GM03348 (cell line): ENCODE results near the gene PAXX.
"Not testable (repeated sequence)": the region's sequence is repeated elsewhere in the genome, so short reads cannot be mapped to it uniquely, and the experiment has no call there.

ENCODE experiments used
- DNase-seq: peaks from one replicate; pipeline ENCODE4 v3.0.0; 2012; ENCODE audit warnings: low spot score

PAXX gene

GRCh38 chr9:137002646-137003041 lies 10.4 kb downstream of the PAXX start:
- DNase-seq: no peak

DNA sequence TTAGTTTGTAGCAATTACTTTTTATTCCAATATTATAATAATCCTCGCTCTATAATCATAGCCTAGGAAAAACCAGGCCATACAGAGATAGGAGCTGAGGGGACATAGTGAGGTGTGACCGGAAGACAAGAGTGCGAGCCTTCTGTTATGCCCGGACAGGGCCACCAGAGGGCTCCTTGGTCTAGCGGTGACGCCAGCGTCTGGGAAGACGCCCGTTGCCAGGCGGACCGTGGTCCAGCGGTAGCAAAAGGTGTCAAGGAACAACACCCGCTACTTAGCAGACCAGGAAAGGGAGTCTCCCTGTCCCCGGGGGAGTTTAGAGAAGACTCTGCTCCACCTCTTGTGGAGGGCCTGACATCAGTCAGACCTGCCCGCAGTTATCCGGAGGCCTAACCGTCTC lies 12.1 kb downstream of the PAXX start:
- DNase-seq: not testable (repeated sequence)

- DNase-seq: no peak
Observed at GRCh38 chr9:137006116-137007003, 14.1 kb downstream of the PAXX start.

DNA sequence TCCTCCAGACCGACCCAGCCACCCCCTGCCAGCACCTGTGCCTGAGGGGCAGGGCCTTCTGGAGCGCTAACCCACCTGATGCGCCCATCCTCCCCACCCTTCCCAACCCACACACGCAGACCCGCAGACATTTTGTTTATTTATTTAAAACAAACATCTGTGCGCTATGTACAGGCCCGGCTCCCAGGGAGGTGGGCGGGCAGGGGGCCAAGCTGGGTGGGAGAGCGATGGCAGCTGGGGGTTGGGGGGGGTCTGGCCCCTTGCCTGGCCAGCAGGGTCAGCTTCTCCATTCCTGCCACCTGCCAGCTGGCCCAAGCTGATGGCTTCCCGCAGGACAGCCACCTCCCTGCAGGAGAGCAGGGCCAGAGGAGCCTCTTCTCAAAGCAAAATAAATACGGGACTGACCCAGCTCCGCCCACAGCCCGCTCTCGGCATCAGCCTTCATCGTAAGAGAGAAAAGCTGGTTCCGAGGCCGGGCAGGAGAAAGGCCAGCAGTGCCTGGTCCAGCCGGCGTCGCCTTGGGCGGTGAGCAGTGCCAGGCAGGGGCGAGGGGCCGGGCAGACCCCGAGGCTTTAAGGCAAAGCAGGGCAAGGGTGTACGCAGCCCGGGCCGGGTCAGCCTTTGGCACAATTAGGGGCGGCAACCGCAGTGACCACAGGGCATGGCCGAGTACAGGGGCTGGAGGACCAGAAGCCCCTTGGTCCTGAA lies 15.0 kb downstream of the PAXX start:
- no peak for DNase-seq

DNA sequence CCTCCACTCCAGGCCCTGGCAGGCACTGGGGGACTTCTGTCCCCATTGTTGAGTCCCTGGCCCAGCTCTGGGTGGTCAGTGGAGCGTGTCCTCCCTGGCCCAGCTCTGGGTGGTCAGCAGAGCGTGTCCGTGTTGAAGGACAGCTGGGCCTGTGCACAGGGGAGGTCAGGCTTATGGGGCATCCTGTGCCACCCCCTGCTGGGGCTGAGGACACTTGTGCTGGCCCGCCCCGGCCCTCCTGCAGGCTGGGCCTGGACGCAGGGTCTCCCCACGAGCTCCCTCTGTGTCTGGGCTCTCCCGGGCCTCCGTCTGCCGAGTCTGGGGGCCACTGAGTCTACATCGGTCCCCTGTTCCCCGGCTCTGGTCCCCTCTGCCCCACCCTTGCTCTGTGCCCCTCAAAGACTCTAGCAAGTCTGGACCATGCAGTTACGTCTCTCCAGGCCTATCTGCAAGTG lies 15.6 kb downstream of the PAXX start:
- no peak for DNase-seq

DNA sequence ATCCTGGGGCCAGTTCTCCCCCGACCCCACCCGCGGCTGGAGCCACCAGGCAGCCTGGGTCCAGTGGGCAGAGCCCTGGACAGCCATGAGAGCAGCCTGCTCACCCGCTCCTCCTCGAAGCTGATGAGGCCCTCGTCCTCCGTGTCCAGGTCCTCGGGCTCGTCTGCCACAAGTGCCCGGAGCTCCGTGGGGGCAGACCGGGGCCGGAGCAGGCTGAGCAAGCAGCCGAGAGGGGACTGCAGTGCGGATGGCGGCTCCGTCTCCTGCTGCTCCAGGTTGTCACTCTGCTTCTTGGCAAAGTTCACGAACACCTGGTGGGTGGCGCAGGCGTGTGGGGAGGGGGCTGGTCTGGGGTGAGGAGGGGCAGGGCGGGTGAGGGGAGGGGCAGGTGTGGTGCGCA lies 16.1 kb downstream of the PAXX start:
- DNase-seq: no peak

GRCh38 chr9:137009217-137009616 lies 17.0 kb downstream of the PAXX start:
- no peak for DNase-seq

GRCh38 chr9:137009938-137010732 lies 17.9 kb downstream of the PAXX start:
- DNase-seq: no peak

DNA sequence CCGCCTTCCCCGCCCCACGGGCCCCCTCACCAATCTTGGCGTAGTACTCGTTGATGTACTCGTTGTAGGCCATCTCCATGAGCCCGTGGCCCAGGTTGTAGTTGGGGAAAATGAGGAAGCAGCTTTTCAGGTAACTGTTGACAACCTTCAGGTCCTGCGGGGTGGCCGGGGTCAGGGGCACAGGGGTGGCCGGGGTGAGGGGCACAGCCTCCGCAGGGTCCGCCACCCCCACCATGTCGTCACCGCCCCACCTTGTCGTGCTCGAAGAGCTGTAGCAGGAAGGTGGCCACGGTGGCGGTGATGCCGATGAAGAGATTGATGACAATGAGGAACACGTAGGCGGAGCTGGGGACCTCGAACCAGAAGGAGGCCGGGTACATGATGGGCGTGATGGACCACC lies 18.9 kb downstream of the PAXX start:
- DNase-seq: no peak

GRCh38 chr9:137011907-137012675 lies 19.9 kb downstream of the PAXX start:
- DNase-seq: no peak

GRCh38 chr9:137012694-137013570 lies 20.7 kb downstream of the PAXX start:
- DNase-seq: no peak

GRCh38 chr9:137013571-137013940 lies 21.3 kb downstream of the PAXX start:
- no peak for DNase-seq

- DNase-seq: no peak
Observed at GRCh38 chr9:137014166-137014565, 21.9 kb downstream of the PAXX start.

DNA sequence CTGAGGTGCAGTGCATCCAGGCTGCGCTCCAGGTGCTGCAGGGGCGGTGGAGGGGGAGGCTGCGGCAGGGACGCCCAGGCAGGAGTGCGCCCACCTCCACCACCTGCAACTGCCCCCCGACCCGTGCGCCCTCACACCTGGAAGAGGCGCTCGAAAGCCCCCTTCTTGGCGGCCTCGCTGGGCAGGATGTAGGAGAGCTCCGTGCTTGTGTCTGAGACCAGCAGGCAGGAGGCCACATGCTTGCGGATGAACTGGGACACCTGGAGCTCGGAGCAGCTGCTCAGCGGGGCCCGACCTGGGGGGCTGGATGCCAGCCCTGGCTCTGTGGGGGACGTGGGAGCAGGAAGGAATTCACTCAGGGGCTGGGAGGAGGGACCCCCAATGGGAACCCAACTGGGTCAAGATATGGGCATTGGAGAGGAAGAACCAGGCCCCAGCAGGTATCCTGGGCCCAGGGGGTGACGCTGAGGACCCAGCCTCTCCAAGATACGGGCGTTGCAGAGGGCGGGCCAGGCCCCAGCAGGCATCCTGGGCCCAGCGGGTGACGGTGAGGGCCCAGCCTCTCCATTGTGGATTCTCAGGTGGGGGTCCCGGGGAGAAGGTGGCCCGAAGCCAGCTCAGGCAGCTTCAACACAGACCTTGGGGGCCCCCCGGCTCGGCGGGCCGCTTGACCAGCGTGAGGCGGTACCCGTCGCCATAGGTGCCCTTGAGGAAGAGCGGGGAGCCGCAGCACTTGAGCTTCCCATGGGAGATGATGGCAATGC lies 22.7 kb downstream of the PAXX start:
- no peak for DNase-seq

DNA sequence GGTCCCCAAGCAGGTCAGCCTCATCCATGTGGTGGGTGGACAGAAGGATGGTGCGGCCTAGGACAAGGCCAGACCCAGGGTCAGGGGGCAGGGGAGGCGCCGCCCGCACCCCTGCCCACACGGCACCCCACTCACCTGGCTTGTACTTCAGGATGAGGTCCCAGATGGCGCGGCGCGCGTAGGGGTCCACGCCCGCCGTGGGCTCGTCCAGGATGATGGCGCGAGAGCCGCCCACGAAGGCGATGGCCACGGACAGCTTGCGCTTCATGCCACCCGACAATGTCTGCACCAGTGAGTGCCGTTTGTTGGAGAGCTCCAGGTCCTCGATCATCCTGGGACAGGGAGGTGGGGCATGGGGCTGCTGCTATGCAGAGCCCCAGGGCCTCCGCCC lies 23.3 kb downstream of the PAXX start:
- DNase-seq: no peak

GRCh38 chr9:137015976-137016375 lies 23.8 kb downstream of the PAXX start:
- DNase-seq: no peak

DNA sequence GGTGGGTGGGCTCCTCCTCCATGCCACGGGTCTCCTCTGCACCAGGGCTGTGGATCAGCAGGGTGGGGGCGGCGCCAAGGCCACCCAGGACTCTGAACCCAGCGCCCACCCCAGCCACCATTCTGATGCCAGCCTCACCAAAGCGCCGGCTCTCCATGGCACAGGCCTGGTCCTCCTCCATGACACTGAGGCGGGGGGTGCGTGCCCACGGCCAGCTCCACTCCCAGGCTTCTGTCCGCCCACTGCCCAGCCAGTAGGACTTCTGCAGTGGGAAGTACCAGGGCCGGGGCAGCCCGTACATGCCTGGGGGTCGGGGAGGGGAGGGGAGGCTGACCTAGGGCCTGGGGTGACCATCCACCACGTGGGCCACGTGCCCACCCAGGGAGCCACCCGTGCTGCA lies 24.2 kb downstream of the PAXX start:
- no peak for DNase-seq

DNA sequence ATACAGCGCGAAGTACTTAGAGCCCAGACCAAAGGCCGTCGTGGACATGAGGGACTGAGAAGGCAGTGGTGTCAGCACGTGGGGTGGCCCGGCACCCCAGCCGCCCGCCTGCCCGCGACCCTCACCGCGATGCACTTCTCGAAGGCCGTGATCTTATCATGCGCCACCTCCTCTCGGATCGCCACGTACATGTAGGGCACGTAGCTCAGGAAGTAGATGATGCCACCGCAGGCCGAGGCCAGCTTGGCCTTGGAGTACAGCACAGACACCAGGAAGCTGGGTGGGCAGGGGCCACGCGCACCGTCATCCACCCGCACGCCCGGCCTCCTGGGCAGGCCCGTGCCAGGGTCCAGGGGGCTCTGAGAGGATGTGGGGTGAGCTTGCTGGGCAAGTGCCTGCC lies 24.8 kb downstream of the PAXX start:
- DNase-seq: no peak

- DNase-seq: no peak
Observed at GRCh38 chr9:137017791-137018497, 25.7 kb downstream of the PAXX start.
